Right hindlimb (tissue), 1 donor: ENCODE results near the gene AOC2.

Source experiments
- DNase-seq: peaks from one replicate; pipeline ENCODE4 v3.0.0-alpha.2; 2018

The AOC2 gene

GRCh38 chr17:42844271-42844670, at the start of gene AOC2:
TSS of gene AOC2 (plus strand) at chr17:42844580. CDS start at chr17:42844627, 47 bp downstream.
- DNase-seq, result no peak

GRCh38 chr17:42795061-42795460, 49.3 kb upstream of the AOC2 start:
- no peak for DNase-seq

- no peak for DNase-seq
Measured at GRCh38 chr17:42795465-42795864, 48.9 kb upstream of the AOC2 start.

GRCh38 chr17:42796066-42796758, 48.2 kb upstream of the AOC2 start:
- DNase-seq, result no peak

- no peak for DNase-seq
Measured at GRCh38 chr17:42797067-42798007, 47.0 kb upstream of the AOC2 start.

- DNase-seq, result no peak
Measured at GRCh38 chr17:42798011-42798382, 46.4 kb upstream of the AOC2 start.

GRCh38 chr17:42798383-42799380, 45.7 kb upstream of the AOC2 start, which contains the start of the genes CNTD1 and COA3:
TSS of gene CNTD1 (plus strand) at chr17:42798861. CDS start at chr17:42799068, 207 bp downstream.
TSS of gene COA3 (minus strand) at chr17:42798704. CDS start at chr17:42798681, 23 bp downstream.
- DNase-seq, result peak; percentile 91

- no peak for DNase-seq
Measured at GRCh38 chr17:42803074-42803883, 41.1 kb upstream of the AOC2 start.

GRCh38 chr17:42804918-42805367, 39.4 kb upstream of the AOC2 start:
- DNase-seq, result no peak

GRCh38 chr17:42806249-42806648, 38.1 kb upstream of the AOC2 start:
- no peak for DNase-seq

- DNase-seq, result no peak
Measured at GRCh38 chr17:42809250-42809649, 35.1 kb upstream of the AOC2 start.

- DNase-seq, result peak; percentile 51
Measured at GRCh38 chr17:42814633-42815399, 29.6 kb upstream of the AOC2 start.

GRCh38 chr17:42817866-42818265, 26.5 kb upstream of the AOC2 start:
- no peak for DNase-seq

- no peak for DNase-seq
Measured at GRCh38 chr17:42818379-42818778, 26.0 kb upstream of the AOC2 start.

- no peak for DNase-seq
Measured at GRCh38 chr17:42819939-42820535, 24.3 kb upstream of the AOC2 start.

- DNase-seq, result no peak
Measured at GRCh38 chr17:42821176-42821575, 23.2 kb upstream of the AOC2 start.

- DNase-seq, result no peak
Measured at GRCh38 chr17:42827472-42827871, 16.9 kb upstream of the AOC2 start.

- DNase-seq, result no peak
Measured at GRCh38 chr17:42830971-42831370, 13.4 kb upstream of the AOC2 start.

GRCh38 chr17:42832213-42832933, 12.0 kb upstream of the AOC2 start:
- no peak for DNase-seq
